HL-60 (cell line): ENCODE results near the gene PLBD2.

Source experiments
- DNase-seq, 2 experiments: peaks; one replicate each; pipeline ENCODE4 v3.0.0-alpha.2; 2010 to 2020; ENCODE audit warnings: low read depth in 1 of 2, low spot score in 1 of 2
- H3K27ac ChIP-seq: fragments of 250-450 bp; sonication (Bioruptor Pico); replicated peaks from 2 replicates; pipeline ENCODE4 v1.5.1; 2020; ENCODE audit warnings: mild to moderate bottlenecking, moderate library complexity
- H3K27me3 ChIP-seq: fragments of 250-450 bp; sonication (Bioruptor Pico); 2 replicates; pipeline ENCODE4 v1.5.1; 2021; ENCODE audit warnings: mild to moderate bottlenecking, moderate library complexity; ENCODE audit not compliant: insufficient read depth, poor library complexity, severe bottlenecking
- H3K4me3 ChIP-seq: replicated peaks from 2 replicates; pipeline ENCODE4 v1.5.1; 2011; ENCODE audit warnings: mild to moderate bottlenecking, control low read depth, low read length; ENCODE audit not compliant: insufficient read depth
- CTCF ChIP-seq: IDR thresholded peaks from one replicate; pipeline ENCODE4 v1.5.1; 2011; ENCODE audit warnings: low read length, control low read depth, inconsistent platforms; ENCODE audit not compliant: insufficient read depth
- GABPA ChIP-seq: IDR thresholded peaks from 2 replicates; pipeline ENCODE4 v1.6.1; 2012; ENCODE audit warnings: low read depth
- POLR2AphosphoS5 ChIP-seq: IDR thresholded peaks from 2 replicates; pipeline ENCODE4 v1.6.1; 2012; ENCODE audit warnings: low read depth
- REST ChIP-seq: IDR thresholded peaks from 2 replicates; pipeline ENCODE4 v1.6.1; 2012; ENCODE audit warnings: low read depth; ENCODE audit not compliant: insufficient replicate concordance
- SPI1 ChIP-seq: IDR thresholded peaks from 2 replicates; pipeline ENCODE4 v1.6.1; 2012; ENCODE audit warnings: low read depth, mild to moderate bottlenecking, borderline replicate concordance

Gene PLBD2

GRCh38 chr12:113345318-113345717, 13.1 kb upstream of the PLBD2 start:
- no peaks in the 10 kb centered on the region for H3K27me3 ChIP-seq

GRCh38 chr12:113346353-113346752, 12.0 kb upstream of the PLBD2 start:
- H3K4me3 ChIP-seq: no peak overlapping the region
- H3K27me3 ChIP-seq: no peaks in the 10 kb centered on the region
- peak in 1 of 2 experiments; percentile 17 for DNase-seq
- H3K27ac ChIP-seq: no peak overlapping the region
- no peak for TF ChIP-seq REST
- TF ChIP-seq CTCF: no peak
- TF ChIP-seq POLR2AphosphoS5: no peak
- peak; percentile 25; the same call in 1 of the 2 replicates for TF ChIP-seq SPI1
- TF ChIP-seq GABPA: no peak

More at GRCh38 chr12:113345318-113345717, 13.1 kb upstream of the PLBD2 start:
- Histone ChIP-seq H3K27ac (no peak overlapping the region), H3K4me3 (no peak overlapping the region)
- no peak for DNase-seq
- no peak for TF ChIP-seq SPI1
- TF ChIP-seq REST: no peak
- TF ChIP-seq POLR2AphosphoS5: no peak
- TF ChIP-seq GABPA: no peak
- TF ChIP-seq CTCF: no peak

GRCh38 chr12:113347107-113347506, 11.3 kb upstream of the PLBD2 start:
- TF ChIP-seq CTCF: no peak
- no peak for TF ChIP-seq REST
- TF ChIP-seq SPI1: no peak
- no peak for TF ChIP-seq GABPA
- TF ChIP-seq POLR2AphosphoS5: no peak
- no peaks in the 10 kb centered on the region for H3K27me3 ChIP-seq
- DNase-seq: no peak
- H3K4me3 ChIP-seq: no peak overlapping the region
- H3K27ac ChIP-seq: no peak overlapping the region
